Left lung (tissue), 10 donors: ENCODE results near the gene AFF1. TPM values are rescaled to one million over a fixed set of nuclear protein-coding genes. Genes with fewer than 3 reads are reported as not detected.

Experiments used
- ATAC-seq: fragments of 200-7000 bp; cut with Tn5 transposase; one replicate; pipeline ENCODE4 v1.9.1; 2020; ENCODE audit warnings: moderate library complexity
- DNase-seq, 4 donors: peaks; one replicate each; pipeline ENCODE4 v3.0.0-alpha.2; 2013 to 2020
- H3K27ac ChIP-seq, 2 donors: fragments of 200-600 bp; sonication (generic) in 1 of 2; one replicate each; pipeline versions ENCODE4 v1.5.0 to v1.8.0; 2020 to 2021
- H3K27me3 ChIP-seq, 2 donors: fragments of 200-600 bp; sonication (generic) in 1 of 2; one replicate each; pipeline versions ENCODE4 v1.5.0 to v1.8.0; 2020 to 2021
- H3K36me3 ChIP-seq, 2 donors: fragments of 200-600 bp; sonication (generic) in 1 of 2; one replicate each; pipeline versions ENCODE4 v1.5.0 to v1.8.0; 2020 to 2021
- H3K4me1 ChIP-seq, 2 donors: fragments of 200-600 bp; one replicate each; pipeline ENCODE4 v1.8.0; 2021
- H3K4me3 ChIP-seq, 2 donors: fragments of 200-600 bp; sonication (generic) in 1 of 2; one replicate each; pipeline versions ENCODE4 v1.5.0 to v1.8.0; 2020 to 2021; ENCODE audit warnings: mild to moderate bottlenecking in 1 of 2
- H3K9me3 ChIP-seq, 2 donors: fragments of 200-600 bp; sonication (generic) in 1 of 2; one replicate each; pipeline versions ENCODE4 v1.5.0 to v1.8.0; 2020 to 2021
- intact Hi-C, 2 donors: fragments of 100-400 bp; cut with DNase I; formaldehyde crosslinking; loops; one replicate each; pipeline versions ENCODE4 v1.11.2 to v1.14.2; 2022
- polyA plus RNA-seq, 6 donors: library from polyadenylated mRNA; unstranded; fragments of 120-200 nt; gene quantifications; one replicate each; pipeline ENCODE4 v1.2.1, GENCODE V29; 2013; ENCODE audit not compliant: insufficient read length in 6 of 6
- total RNA-seq, 2 donors: library from RNA; stranded (reverse); fragmentation: NEBNext Ultra II Directional; extraction: Animal tissue kit (Norgen Biotek cat#: 25700); gene quantifications; one replicate each; pipeline ENCODE4 v1.2.1, GENCODE V29; 2021
- TF ChIP-seq, protein P1 (sequence below), 2 donors: fragments of 200-600 bp; sonication (generic) in 1 of 2; IDR thresholded peaks; one replicate each; pipeline versions ENCODE4 v1.5.0 to v1.8.0; 2021; ENCODE audit warnings: antibody characterized with exemption in 2 of 2
- donor health status: DM: no; HTN: yes; CAD: no.
- donor health status: DM: no; HTN: no; CAD: no.

AFF1 gene
- total and polyA plus RNA-seq, 8 donors: 40.8 to 86.0 (median 48.1) TPM

DNA sequence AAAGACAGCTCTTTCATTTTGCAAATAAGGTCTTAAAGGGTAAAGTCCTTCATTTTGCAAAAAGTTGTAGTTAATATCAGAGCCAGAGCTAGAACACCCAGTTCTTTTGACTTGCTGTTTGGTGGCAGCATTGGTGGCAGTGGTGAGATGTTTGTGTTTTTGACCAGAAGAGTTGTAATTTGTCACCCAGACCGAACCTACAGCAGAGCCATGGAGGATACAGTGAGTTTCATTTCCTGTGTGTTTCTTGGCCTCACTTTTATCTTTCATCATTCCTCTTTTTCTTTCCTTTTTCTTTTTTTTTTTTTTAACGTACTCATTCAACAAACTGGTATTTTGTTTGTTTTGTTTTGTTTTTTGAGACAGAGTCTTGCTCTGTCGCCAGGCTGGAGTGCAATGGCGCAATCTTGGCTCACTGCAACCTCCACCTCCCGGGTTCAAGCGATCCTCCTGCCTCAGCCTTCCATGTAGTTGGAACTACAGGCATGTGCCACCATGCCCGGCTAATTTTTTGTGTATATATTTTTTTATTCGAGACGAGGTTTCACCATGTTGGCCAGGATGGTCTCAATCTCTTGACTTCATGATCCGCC is 116.4 kb downstream of the AFF1 start:
- TF ChIP-seq, protein P1, sequence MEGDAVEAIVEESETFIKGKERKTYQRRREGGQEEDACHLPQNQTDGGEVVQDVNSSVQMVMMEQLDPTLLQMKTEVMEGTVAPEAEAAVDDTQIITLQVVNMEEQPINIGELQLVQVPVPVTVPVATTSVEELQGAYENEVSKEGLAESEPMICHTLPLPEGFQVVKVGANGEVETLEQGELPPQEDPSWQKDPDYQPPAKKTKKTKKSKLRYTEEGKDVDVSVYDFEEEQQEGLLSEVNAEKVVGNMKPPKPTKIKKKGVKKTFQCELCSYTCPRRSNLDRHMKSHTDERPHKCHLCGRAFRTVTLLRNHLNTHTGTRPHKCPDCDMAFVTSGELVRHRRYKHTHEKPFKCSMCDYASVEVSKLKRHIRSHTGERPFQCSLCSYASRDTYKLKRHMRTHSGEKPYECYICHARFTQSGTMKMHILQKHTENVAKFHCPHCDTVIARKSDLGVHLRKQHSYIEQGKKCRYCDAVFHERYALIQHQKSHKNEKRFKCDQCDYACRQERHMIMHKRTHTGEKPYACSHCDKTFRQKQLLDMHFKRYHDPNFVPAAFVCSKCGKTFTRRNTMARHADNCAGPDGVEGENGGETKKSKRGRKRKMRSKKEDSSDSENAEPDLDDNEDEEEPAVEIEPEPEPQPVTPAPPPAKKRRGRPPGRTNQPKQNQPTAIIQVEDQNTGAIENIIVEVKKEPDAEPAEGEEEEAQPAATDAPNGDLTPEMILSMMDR (IDR thresholded peaks at IDR 0.05): no peak
- no peaks in the 10 kb centered on the region for H3K27me3 ChIP-seq
- DNase-seq: no peak
- ATAC-seq: no peak
- intact Hi-C loops: no loop called here
- peaks cover 0 to 31% of the 10 kb centered on the region in 2 donors for H3K36me3 ChIP-seq
- H3K4me1 ChIP-seq: peaks cover 6 to 52% of the 10 kb centered on the region in 2 donors
- no peaks in the 10 kb centered on the region for H3K9me3 ChIP-seq
- H3K27ac ChIP-seq: peak overlapping the region in 1 of 2 donors; percentile 40
- no peak overlapping the region for H3K4me3 ChIP-seq

DNA sequence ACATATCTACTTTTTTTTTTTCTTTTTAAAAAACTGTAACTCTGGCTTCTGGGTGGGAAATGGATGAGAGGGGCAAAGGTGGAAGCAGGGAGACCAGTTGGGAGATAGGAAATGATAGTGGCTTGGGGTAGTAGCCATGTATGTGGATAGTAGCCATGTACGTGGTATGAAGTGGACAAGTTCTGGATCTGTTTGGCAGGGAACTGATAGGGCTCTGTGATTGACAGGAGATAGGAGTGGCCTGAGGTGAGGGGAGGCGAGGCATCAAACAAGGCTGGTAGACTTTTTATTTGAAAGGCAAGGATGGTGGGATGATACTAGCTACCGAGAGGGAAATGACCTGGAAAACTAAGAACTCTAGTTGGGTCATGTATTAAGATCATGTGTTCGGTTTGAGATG is 117.8 kb downstream of the AFF1 start:
- Histone ChIP-seq H3K9me3 (no peaks in the 10 kb centered on the region), H3K4me3 (no peak overlapping the region), H3K36me3 (peaks cover 0 to 20% of the 10 kb centered on the region in 2 donors), H3K27me3 (no peaks in the 10 kb centered on the region), H3K4me1 (peaks cover 6 to 56% of the 10 kb centered on the region in 2 donors), H3K27ac (peak overlapping the region in 1 of 2 donors; percentile 16)
- DNase-seq (no peak), ATAC-seq (no peak)
- TF ChIP-seq, protein P1 (IDR thresholded peaks at IDR 0.05): no peak
- intact Hi-C loops: no loop called here

DNA sequence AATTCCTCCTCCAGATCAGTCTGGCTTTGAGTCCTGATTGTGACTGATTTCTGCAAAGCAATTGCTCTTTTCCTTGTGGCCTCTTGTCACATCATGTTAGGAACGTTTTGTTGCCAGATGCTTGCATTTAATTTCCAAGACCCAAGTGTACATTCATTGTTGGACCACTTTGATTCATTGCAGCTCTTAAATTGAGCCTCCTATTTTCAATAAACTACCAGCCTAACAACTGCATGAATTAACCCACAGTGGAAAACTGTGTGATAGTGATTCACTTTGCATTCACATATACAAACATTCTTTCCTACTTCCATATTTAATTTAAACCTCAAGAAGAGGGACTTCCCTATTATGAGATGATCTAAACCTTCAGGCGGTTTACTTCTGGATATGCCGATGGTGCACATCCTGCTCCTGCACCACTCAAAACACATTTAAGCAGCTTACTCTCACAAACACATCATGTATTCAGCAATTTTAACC is 118.4 kb downstream of the AFF1 start:
- Histone ChIP-seq H3K27me3 (no peaks in the 10 kb centered on the region), H3K9me3 (no peaks in the 10 kb centered on the region), H3K4me1 (peaks cover 10 to 61% of the 10 kb centered on the region in 2 donors), H3K36me3 (peaks cover 0 to 16% of the 10 kb centered on the region in 2 donors), H3K27ac (peak overlapping the region in 1 of 2 donors; percentile 34), H3K4me3 (no peak overlapping the region)
- no peak for ATAC-seq
- TF ChIP-seq, protein P1 (IDR thresholded peaks at IDR 0.05): no peak
- DNase-seq: no peak
- intact Hi-C loops: no loop called here

DNA sequence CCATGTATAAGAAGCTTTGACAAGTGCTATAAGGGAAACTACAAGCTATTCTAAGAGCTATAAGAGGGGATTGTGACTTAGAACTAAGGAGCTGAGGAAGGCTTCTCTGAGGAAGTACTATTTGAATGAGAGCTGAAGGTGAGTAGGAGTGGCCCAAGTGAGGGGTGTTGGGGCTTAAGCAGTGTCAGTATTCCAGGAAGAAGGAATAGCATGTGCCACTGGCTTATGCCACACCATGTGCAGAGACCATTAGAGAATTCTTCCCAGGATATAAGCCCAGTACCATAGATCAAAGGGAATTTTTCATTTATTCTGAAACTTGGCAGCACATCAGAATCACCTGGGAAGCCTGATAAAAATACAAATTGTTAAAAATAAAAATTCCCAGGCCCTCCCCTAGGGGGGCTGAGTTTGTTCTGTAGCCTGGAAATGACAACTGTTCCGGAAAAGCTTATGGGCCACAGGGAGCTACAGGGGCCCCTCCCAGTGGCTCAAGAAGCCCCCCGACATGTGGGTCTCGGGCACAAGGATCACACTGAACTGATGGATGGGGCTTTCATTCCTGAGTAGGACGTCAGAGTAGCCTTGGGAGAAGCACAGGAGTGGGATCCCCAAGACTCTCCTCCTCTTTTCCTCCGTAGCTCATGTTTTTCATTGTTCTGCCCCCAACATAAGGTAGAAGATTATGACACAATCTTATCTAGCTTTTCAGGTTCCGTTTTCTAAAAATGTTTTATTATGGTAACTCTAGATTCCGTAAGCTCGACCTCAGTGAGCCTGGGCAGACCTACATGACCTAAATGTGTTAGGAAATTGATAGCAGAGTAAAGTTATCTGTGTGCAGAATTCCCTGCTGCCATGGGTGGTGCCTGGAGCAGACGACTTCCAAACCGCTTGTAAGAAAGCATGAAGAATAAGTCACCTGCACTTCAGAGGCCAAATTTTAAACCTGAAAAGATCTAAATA is 119.3 kb downstream of the AFF1 start:
- peaks cover 0 to 11% of the 10 kb centered on the region in 2 donors for H3K36me3 ChIP-seq
- H3K4me3 ChIP-seq: no peak overlapping the region
- intact Hi-C loops: no loop called here
- peak overlapping the region in 1 of 2 donors; percentile 34 for H3K27ac ChIP-seq
- peaks cover 14 to 69% of the 10 kb centered on the region in 2 donors for H3K4me1 ChIP-seq
- H3K9me3 ChIP-seq: no peaks in the 10 kb centered on the region
- H3K27me3 ChIP-seq: no peaks in the 10 kb centered on the region
- TF ChIP-seq, protein P1 (IDR thresholded peaks at IDR 0.05): no peak
- no peak for DNase-seq
- no peak for ATAC-seq

DNA sequence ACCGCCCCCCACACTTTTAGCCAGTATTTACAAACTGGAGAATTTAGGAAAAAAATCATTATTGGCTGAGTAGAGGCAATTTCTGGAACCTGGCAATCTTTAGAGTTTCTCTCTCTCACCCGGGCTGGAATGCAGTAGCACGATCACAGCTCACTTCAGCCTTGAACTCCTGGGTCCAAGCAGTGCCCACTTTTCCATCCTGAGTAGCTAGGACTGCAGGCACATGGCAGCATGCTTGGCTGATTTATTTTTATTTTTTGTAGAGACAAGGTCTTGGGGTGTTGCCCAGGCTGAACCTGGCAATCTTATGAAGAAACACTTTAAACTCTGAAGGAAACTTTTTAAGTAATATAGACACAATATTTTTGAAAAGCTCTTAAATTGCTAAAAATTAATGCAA is 120.1 kb downstream of the AFF1 start:
- ATAC-seq (no peak), DNase-seq (no peak)
- peaks cover 14 to 72% of the 10 kb centered on the region in 2 donors for H3K4me1 ChIP-seq
- no peak overlapping the region for H3K4me3 ChIP-seq
- TF ChIP-seq, protein P1 (IDR thresholded peaks at IDR 0.05): no peak
- H3K27ac ChIP-seq: peak overlapping the region in 1 of 2 donors; percentile 34
- no peaks in the 10 kb centered on the region for H3K9me3 ChIP-seq
- intact Hi-C loops: no loop called here
- no peaks in the 10 kb centered on the region for H3K27me3 ChIP-seq
- peaks cover 0 to 11% of the 10 kb centered on the region in 2 donors for H3K36me3 ChIP-seq
